ENCODE results near the gene TMEM187. TPM values are rescaled to one million over a fixed set of nuclear protein-coding genes. Genes with fewer than 3 reads are reported as not detected.

Gene TMEM187
- total and polyA plus RNA-seq, 10 of the 15 experiments (the other 5 are each of a cell fraction or from before 2014, with no cell fraction given): 0.45 to 8.5 (median 4.1) TPM

GRCh38 chrX:154020536-154021115 lies 48.1 kb downstream of the TMEM187 start (continued):
- TF ChIP-seq FOS (IDR thresholded peaks at IDR 0.05; ENCODE audit: borderline replicate concordance, extremely low read depth, insufficient read length) (no peak), RB1 (IDR thresholded peaks at IDR 0.05; ENCODE audit: borderline replicate concordance) (no peak), LARP7 (IDR thresholded peaks at IDR 0.05) (no peak)

DNA sequence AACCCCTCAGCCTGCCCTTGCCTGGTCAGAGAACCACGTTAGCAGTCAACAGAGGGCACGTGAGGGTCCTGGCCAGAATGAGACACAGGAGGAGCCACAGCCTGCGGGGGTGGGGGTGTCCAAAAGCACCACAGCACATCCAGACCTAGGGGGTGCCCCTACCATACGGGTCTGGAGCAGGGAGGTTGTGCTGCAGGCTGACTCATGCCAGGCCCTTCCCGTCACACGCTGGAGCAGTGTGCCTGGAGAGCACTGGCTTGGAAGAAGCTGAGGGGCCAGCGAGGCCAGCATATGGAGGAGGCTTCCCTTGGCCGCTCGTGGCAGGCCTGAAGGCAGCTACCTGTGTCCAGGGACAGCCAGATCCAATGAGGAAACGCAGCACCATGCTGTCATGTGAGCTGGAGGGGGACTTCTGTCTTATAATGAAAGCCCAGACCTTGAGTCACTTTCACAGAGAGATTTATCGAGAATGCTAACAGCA lies 48.6 kb downstream of the TMEM187 start:
- WGBS (ENCODE audit: insufficient coverage, insufficient replicate concordance, low lambda C conversion rate, missing lambda C conversion rate): 26% methylated on average over 11 of the region's 11 CpGs
- peak overlapping the region; percentile 70; the same call in 1 of the 2 replicates for H3K27ac ChIP-seq (ENCODE audit: control insufficient read depth, insufficient read depth)
- no peak overlapping the region for H2AFZ ChIP-seq (ENCODE audit: control insufficient read depth, low read depth, low read length)
- peaks cover 11% of the 10 kb centered on the region for H3K4me1 ChIP-seq (ENCODE audit: control insufficient read depth, insufficient read depth, low read length)
- ATAC-seq: peak; percentile 33
- peaks cover 41% of the 10 kb centered on the region for H3K79me2 ChIP-seq (ENCODE audit: control insufficient read depth, insufficient read depth, low read length)
- SMC1A ChIA-PET (ENCODE audit: uncharacterized antibody, unreplicated experiment): interaction anchor here (0.7 to 1.7 kb wide), 4 partner anchors 18 to 94 kb away, joined by 3 to 10 read pairs (median 4); no protein-coding TSS in a partner anchor
- H3K36me3 ChIP-seq (ENCODE audit: control insufficient read depth in 2 of 2, insufficient read depth in 2 of 2, low read length in 1 of 2): peaks cover 0 to under 1% of the 10 kb centered on the region in 2 experiments; a peak in 3 of 4 replicates
- TF ChIP-seq PML (IDR thresholded peaks at IDR 0.05; ENCODE audit: low read length): no peak
- TF ChIP-seq BHLHE40 (IDR thresholded peaks at IDR 0.05; ENCODE audit: borderline replicate concordance in 1 of 2, low read depth in 2 of 2, low read length in 1 of 2): peak; percentile 78 to 84
- TF ChIP-seq IRF3 (IDR thresholded peaks at IDR 0.05): no peak
- peak overlapping the region; percentile 60; the same call in 1 of the 2 replicates for H3K4me3 ChIP-seq
- no TSS peak for BruUV-seq (replicated peaks)
- no peak for FAIRE-seq
- peak overlapping the region; percentile 90 for H3K4me2 ChIP-seq (ENCODE audit: control insufficient read depth, insufficient read depth)
- no peak for DNase-seq (ENCODE audit: low read depth, low spot score)
- peak overlapping the region; percentile 83; the same call in 1 of the 2 replicates for H3K9ac ChIP-seq (ENCODE audit: control insufficient read depth, insufficient read depth, low read length)
- no peaks in the 10 kb centered on the region for H3K9me3 ChIP-seq (replicated peaks; ENCODE audit: control insufficient read depth, insufficient read depth, low read length)
- H4K20me1 ChIP-seq (ENCODE audit: control insufficient read depth, insufficient read depth): no peaks in the 10 kb centered on the region
- in situ Hi-C loops (cut with MboI) (no loop called here), intact Hi-C loops (cut with micrococcal nuclease; ENCODE audit: unreplicated experiment) (no loop called here)
- RAD21 ChIA-PET (ENCODE audit: unreplicated experiment): interaction anchor here (0.6 to 2.1 kb wide), 3 partner anchors 16 to 53 kb away, joined by 3 to 14 read pairs (median 9); partner anchors contain the start of gene HCFC1
- CTCF ChIA-PET: interaction anchor here (1.2 to 1.4 kb wide), 3 partner anchors 14 to 52 kb away, joined by 3 to 8 read pairs (median 5); no protein-coding TSS in a partner anchor
- H3K27me3 ChIP-seq (replicated peaks in 1 of 2; ENCODE audit: control insufficient read depth in 2 of 2, insufficient read depth in 2 of 2, low read length in 1 of 2): no peaks in the 10 kb centered on the region
- POLR2A ChIA-PET: interaction anchor here (0.8 to 1.9 kb wide), 6 partner anchors 17 to 92 kb away, joined by 3 to 11 read pairs (median 4); partner anchors contain the start of gene HCFC1

All from GM12878 (cell line).